ENCODE data around the gene OGDH.

- TF ChIP-seq CTCF (conservative IDR thresholded peaks at IDR 0.05; ENCODE audit: low read depth in 2 of 2) (no peak), POLR2AphosphoS5 (IDR thresholded peaks at IDR 0.05; ENCODE audit: low read depth) (no peak), CREB1 (CRISPR knock-in tag; IDR thresholded peaks at IDR 0.05; ENCODE audit: low read depth) (no peak), EZH2 (IDR thresholded peaks at IDR 0.05; ENCODE audit: low read depth, unreplicated experiment) (no peak), JUNB (IDR thresholded peaks at IDR 0.05; ENCODE audit: unreplicated experiment) (no peak), EZH2phosphoT487 (IDR thresholded peaks at IDR 0.05; ENCODE audit: unreplicated experiment) (no peak), ZNF114 (CRISPR knock-in tag; IDR thresholded peaks at IDR 0.05) (no peak), ZNF331 (CRISPR knock-in tag; IDR thresholded peaks at IDR 0.05; ENCODE audit: low read depth) (no peak), NANOG (IDR thresholded peaks at IDR 0.05; ENCODE audit: borderline replicate concordance) (no peak), STAT1 (IDR thresholded peaks at IDR 0.05; ENCODE audit: unreplicated experiment) (no peak)
- TF ChIP-seq, protein P1, sequence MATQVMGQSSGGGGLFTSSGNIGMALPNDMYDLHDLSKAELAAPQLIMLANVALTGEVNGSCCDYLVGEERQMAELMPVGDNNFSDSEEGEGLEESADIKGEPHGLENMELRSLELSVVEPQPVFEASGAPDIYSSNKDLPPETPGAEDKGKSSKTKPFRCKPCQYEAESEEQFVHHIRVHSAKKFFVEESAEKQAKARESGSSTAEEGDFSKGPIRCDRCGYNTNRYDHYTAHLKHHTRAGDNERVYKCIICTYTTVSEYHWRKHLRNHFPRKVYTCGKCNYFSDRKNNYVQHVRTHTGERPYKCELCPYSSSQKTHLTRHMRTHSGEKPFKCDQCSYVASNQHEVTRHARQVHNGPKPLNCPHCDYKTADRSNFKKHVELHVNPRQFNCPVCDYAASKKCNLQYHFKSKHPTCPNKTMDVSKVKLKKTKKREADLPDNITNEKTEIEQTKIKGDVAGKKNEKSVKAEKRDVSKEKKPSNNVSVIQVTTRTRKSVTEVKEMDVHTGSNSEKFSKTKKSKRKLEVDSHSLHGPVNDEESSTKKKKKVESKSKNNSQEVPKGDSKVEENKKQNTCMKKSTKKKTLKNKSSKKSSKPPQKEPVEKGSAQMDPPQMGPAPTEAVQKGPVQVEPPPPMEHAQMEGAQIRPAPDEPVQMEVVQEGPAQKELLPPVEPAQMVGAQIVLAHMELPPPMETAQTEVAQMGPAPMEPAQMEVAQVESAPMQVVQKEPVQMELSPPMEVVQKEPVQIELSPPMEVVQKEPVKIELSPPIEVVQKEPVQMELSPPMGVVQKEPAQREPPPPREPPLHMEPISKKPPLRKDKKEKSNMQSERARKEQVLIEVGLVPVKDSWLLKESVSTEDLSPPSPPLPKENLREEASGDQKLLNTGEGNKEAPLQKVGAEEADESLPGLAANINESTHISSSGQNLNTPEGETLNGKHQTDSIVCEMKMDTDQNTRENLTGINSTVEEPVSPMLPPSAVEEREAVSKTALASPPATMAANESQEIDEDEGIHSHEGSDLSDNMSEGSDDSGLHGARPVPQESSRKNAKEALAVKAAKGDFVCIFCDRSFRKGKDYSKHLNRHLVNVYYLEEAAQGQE (IDR thresholded peaks at IDR 0.05; ENCODE audit: unreplicated experiment), result no peak
- TF ChIP-seq, protein P2, sequence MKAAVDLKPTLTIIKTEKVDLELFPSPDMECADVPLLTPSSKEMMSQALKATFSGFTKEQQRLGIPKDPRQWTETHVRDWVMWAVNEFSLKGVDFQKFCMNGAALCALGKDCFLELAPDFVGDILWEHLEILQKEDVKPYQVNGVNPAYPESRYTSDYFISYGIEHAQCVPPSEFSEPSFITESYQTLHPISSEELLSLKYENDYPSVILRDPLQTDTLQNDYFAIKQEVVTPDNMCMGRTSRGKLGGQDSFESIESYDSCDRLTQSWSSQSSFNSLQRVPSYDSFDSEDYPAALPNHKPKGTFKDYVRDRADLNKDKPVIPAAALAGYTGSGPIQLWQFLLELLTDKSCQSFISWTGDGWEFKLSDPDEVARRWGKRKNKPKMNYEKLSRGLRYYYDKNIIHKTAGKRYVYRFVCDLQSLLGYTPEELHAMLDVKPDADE (IDR thresholded peaks at IDR 0.05), result no peak
- TF ChIP-seq, protein P3, sequence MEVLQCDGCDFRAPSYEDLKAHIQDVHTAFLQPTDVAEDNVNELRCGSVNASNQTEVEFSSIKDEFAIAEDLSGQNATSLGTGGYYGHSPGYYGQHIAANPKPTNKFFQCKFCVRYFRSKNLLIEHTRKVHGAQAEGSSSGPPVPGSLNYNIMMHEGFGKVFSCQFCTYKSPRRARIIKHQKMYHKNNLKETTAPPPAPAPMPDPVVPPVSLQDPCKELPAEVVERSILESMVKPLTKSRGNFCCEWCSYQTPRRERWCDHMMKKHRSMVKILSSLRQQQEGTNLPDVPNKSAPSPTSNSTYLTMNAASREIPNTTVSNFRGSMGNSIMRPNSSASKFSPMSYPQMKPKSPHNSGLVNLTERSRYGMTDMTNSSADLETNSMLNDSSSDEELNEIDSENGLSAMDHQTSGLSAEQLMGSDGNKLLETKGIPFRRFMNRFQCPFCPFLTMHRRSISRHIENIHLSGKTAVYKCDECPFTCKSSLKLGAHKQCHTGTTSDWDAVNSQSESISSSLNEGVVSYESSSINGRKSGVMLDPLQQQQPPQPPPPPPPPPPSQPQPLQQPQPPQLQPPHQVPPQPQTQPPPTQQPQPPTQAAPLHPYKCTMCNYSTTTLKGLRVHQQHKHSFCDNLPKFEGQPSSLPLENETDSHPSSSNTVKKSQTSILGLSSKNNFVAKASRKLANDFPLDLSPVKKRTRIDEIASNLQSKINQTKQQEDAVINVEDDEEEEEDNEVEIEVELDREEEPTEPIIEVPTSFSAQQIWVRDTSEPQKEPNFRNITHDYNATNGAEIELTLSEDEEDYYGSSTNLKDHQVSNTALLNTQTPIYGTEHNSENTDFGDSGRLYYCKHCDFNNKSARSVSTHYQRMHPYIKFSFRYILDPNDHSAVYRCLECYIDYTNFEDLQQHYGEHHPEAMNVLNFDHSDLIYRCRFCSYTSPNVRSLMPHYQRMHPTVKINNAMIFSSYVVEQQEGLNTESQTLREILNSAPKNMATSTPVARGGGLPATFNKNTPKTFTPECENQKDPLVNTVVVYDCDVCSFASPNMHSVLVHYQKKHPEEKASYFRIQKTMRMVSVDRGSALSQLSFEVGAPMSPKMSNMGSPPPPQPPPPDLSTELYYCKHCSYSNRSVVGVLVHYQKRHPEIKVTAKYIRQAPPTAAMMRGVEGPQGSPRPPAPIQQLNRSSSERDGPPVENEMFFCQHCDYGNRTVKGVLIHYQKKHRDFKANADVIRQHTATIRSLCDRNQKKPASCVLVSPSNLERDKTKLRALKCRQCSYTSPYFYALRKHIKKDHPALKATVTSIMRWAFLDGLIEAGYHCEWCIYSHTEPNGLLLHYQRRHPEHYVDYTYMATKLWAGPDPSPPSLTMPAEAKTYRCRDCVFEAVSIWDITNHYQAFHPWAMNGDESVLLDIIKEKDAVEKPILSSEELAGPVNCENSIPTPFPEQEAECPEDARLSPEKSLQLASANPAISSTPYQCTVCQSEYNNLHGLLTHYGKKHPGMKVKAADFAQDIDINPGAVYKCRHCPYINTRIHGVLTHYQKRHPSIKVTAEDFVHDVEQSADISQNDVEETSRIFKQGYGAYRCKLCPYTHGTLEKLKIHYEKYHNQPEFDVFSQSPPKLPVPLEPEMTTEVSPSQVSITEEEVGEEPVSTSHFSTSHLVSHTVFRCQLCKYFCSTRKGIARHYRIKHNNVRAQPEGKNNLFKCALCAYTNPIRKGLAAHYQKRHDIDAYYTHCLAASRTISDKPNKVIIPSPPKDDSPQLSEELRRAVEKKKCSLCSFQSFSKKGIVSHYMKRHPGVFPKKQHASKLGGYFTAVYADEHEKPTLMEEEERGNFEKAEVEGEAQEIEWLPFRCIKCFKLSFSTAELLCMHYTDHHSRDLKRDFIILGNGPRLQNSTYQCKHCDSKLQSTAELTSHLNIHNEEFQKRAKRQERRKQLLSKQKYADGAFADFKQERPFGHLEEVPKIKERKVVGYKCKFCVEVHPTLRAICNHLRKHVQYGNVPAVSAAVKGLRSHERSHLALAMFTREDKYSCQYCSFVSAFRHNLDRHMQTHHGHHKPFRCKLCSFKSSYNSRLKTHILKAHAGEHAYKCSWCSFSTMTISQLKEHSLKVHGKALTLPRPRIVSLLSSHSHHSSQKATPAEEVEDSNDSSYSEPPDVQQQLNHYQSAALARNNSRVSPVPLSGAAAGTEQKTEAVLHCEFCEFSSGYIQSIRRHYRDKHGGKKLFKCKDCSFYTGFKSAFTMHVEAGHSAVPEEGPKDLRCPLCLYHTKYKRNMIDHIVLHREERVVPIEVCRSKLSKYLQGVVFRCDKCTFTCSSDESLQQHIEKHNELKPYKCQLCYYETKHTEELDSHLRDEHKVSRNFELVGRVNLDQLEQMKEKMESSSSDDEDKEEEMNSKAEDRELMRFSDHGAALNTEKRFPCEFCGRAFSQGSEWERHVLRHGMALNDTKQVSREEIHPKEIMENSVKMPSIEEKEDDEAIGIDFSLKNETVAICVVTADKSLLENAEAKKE (CRISPR knock-in tag; IDR thresholded peaks at IDR 0.05), result no peak
Measured at GRCh38 chr7:44574287-44574872, 32.0 kb upstream of the OGDH start.

Data from GM23338 (cell line).